Sciatic nerve (tissue), 2 donors: ENCODE results near the gene ZNF622. TPM values are rescaled to one million over a fixed set of nuclear protein-coding genes. Genes with fewer than 3 reads are reported as not detected.
A peak's percentile ranks its signal among the peaks of the same experiment; 100 is the strongest.
"Not testable (repeated sequence)": the region's sequence is repeated elsewhere in the genome, so short reads cannot be mapped to it uniquely, and the experiment has no call there.

Experiments
- ATAC-seq: fragments of 200-7000 bp; cut with Tn5 transposase; one replicate; pipeline ENCODE4 v1.9.1; 2020; ENCODE audit warnings: mild to moderate bottlenecking, moderate library complexity
- DNase-seq: peaks from one replicate; pipeline ENCODE4 v3.0.0-alpha.2; 2020; ENCODE audit warnings: low spot score
- intact Hi-C: fragments of 100-400 bp; cut with DNase I; formaldehyde crosslinking; loops from one replicate; pipeline ENCODE4 v1.14.2; 2022
- total RNA-seq: library from RNA; stranded (reverse); fragmentation: NEBNext Ultra II Directional; extraction: Animal tissue kit (Norgen Biotek cat#: 25700); gene quantifications from one replicate; pipeline ENCODE4 v1.2.1, GENCODE V29; 2021
- donor health status: DM: no; HTN: no; CAD: no.
- donor health status: DM: no; HTN: no; CAD: no.

The ZNF622 gene
- total RNA-seq, 1 donor from 2014 or later: 20.4 TPM

- no peak for DNase-seq
- intact Hi-C loops: loop anchor here (10.0 kb wide), 1 partner anchor 1729 kb away; no protein-coding TSS in a partner anchor
- ATAC-seq: no peak
Observed at GRCh38 chr5:16483361-16483760, 17.8 kb upstream of the ZNF622 start.

- ATAC-seq: no peak
- intact Hi-C loops: loop anchor here (10.0 kb wide), 1 partner anchor 1728 kb away; no protein-coding TSS in a partner anchor
Observed at GRCh38 chr5:16482891-16483290, 17.3 kb upstream of the ZNF622 start.

GRCh38 chr5:16480821-16481538 is 15.4 kb upstream of the ZNF622 start:
- no peak for DNase-seq
- no peak for ATAC-seq
- intact Hi-C loops: loop anchor here (10.0 kb wide), 1 partner anchor 1726 kb away; no protein-coding TSS in a partner anchor

More at GRCh38 chr5:16482891-16483290, 17.3 kb upstream of the ZNF622 start:
- no peak for DNase-seq

- intact Hi-C loops: loop anchor here (10.0 kb wide), 1 partner anchor 1725 kb away; no protein-coding TSS in a partner anchor
- no peak for DNase-seq
- ATAC-seq: no peak
Observed at GRCh38 chr5:16480144-16480543, 14.5 kb upstream of the ZNF622 start.

- DNase-seq: no peak
- no peak for ATAC-seq
- intact Hi-C loops: no loop called here
Observed at GRCh38 chr5:16477541-16477940, 11.9 kb upstream of the ZNF622 start.

GRCh38 chr5:16476417-16476816 is 10.8 kb upstream of the ZNF622 start:
- DNase-seq, intact Hi-C loops, ATAC-seq: not testable (repeated sequence)

GRCh38 chr5:16471387-16471786 is 5.8 kb upstream of the ZNF622 start:
- no peak for DNase-seq
- intact Hi-C loops: no loop called here
- ATAC-seq: no peak

GRCh38 chr5:16467363-16468219 is 2.0 kb upstream of the ZNF622 start:
- DNase-seq (no peak), ATAC-seq (no peak)
- intact Hi-C loops: no loop called here

GRCh38 chr5:16464664-16465543 is 696 bp downstream of the ZNF622 start:
- intact Hi-C loops: no loop called here
- no peak for DNase-seq
- no peak for ATAC-seq

- no peak for ATAC-seq
- intact Hi-C loops: no loop called here
- DNase-seq: no peak
Observed at GRCh38 chr5:16464231-16464630, 1.4 kb downstream of the ZNF622 start.

- intact Hi-C loops: no loop called here
- no peak for ATAC-seq
Observed at GRCh38 chr5:16461782-16462181, 3.8 kb downstream of the ZNF622 start.

GRCh38 chr5:16461026-16461425 is 4.6 kb downstream of the ZNF622 start:
- no peak for ATAC-seq
- no peak for DNase-seq
- intact Hi-C loops: no loop called here

More at GRCh38 chr5:16461782-16462181, 3.8 kb downstream of the ZNF622 start:
- DNase-seq: no peak

GRCh38 chr5:16459451-16459850 is 6.1 kb downstream of the ZNF622 start:
- DNase-seq: no peak
- intact Hi-C loops: no loop called here
- ATAC-seq: no peak

GRCh38 chr5:16457853-16458252 is 7.7 kb downstream of the ZNF622 start:
- ATAC-seq (no peak), DNase-seq (no peak)
- intact Hi-C loops: no loop called here

- ATAC-seq (no peak), DNase-seq (no peak)
- intact Hi-C loops: no loop called here
Observed at GRCh38 chr5:16457451-16457850, 8.1 kb downstream of the ZNF622 start.

- intact Hi-C loops: no loop called here
- DNase-seq (no peak), ATAC-seq (peak; percentile 65)
Observed at GRCh38 chr5:16456103-16456832, 9.3 kb downstream of the ZNF622 start.

- ATAC-seq (peak; percentile 17), DNase-seq (no peak)
- intact Hi-C loops: no loop called here
Observed at GRCh38 chr5:16455668-16456067, 9.9 kb downstream of the ZNF622 start.

- DNase-seq (no peak), ATAC-seq (no peak)
- intact Hi-C loops: no loop called here
Observed at GRCh38 chr5:16454686-16455085, 10.9 kb downstream of the ZNF622 start.
